ENCODE data around the gene ZNF385A.

ZNF385A gene

GRCh38 chr12:54349036-54349435, 35.5 kb downstream of the ZNF385A start:
- Histone ChIP-seq H3K79me2 (ENCODE audit: control insufficient read depth, insufficient read depth, low read length, poor library complexity) (no peaks in the 10 kb centered on the region), H2AK5ac (ENCODE audit: low read length) (no peak overlapping the region), H4K12ac (ENCODE audit: low read depth, low read length) (no peak overlapping the region), H2AFZ (ENCODE audit: insufficient read depth, low read length, poor library complexity) (no peak overlapping the region), H3K4me1 (ENCODE audit: control insufficient read depth in 1 of 2, insufficient read depth in 2 of 2, low read length in 2 of 2) (peaks cover 10 to 16% of the 10 kb centered on the region in 2 experiments), H2BK5ac (ENCODE audit: low read depth, low read length, poor library complexity) (no peak overlapping the region), H2BK120ac (ENCODE audit: insufficient read depth, low read length, poor library complexity) (no peak overlapping the region), H4K91ac (ENCODE audit: low read depth, low read length) (no peak overlapping the region), H3K9ac (ENCODE audit: low read length) (no peak overlapping the region), H3K4me3 (ENCODE audit: low read depth, low read length) (no peak overlapping the region), H3K79me1 (ENCODE audit: low read length) (no peaks in the 10 kb centered on the region), H3K14ac (ENCODE audit: low read length) (no peak overlapping the region), H3K36me3 (ENCODE audit: control insufficient read depth in 1 of 2, insufficient read depth in 2 of 2, low read length in 2 of 2) (peaks cover 18 to 44% of the 10 kb centered on the region in 2 experiments), H3K23ac (ENCODE audit: low read length) (no peak overlapping the region), H4K8ac (ENCODE audit: low read depth, low read length) (no peak overlapping the region), H3K4ac (ENCODE audit: low read depth, low read length) (no peak overlapping the region), H3K4me2 (ENCODE audit: low read length) (no peak overlapping the region), H3K27ac (ENCODE audit: low read depth, low read length) (no peak overlapping the region), H2BK12ac (ENCODE audit: low read length) (no peak overlapping the region), H3K18ac (ENCODE audit: low read length) (no peak overlapping the region), H3K9me3 (ENCODE audit: insufficient read depth, low read depth, low read length) (no peaks in the 10 kb centered on the region), H3K27me3 (ENCODE audit: insufficient read depth, low read length) (no peaks in the 10 kb centered on the region)
- WGBS (ENCODE audit: extremely low coverage, insufficient coverage, insufficient read length), result no CpG with 5 or more reads among the region's 4 CpGs
- DNase-seq, result no peak

DNA sequence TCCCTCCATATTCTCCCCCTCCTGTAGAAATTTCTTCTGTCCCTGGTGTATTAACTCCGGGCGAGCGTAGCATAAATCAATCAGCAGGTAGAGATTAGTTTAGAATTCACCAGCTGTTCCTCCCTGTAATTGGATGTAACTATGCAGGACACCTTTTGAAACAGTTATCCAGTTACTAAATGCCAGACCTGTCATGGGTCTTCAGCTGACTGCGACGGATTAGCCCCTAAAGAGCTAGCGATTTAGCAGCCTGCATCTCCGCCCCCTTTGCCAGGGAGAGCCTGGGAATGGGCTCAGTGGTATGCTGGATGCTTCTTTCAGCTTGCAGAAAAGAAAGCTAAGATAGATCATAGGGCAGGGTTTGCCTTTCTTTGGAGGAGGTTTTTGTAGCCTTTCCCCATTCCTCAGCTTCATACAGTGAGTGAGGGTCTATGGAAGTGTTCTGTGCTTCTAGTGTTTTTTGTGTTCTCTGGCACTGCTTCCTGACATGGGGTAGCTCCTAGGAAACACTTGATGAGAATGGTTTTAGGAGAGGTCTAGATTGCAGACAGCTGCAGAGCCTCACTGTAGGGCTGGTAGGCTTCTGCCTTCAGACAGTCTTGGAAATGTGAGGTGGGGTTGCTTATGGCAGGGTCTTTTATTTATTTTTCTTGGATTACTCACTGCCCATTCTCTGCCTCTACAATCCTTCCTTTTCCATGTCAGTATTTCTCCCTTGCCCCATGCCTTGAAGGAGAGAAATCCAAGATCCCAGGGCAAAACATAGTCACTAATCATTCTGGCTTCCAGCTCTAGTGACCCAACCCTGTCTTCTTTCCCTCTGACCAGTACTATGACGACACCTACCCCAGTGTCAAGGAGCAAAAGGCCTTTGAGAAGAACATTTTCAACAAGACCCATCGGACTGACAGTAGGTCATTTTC, 42.9 kb downstream of the ZNF385A start:
- H4K12ac ChIP-seq (ENCODE audit: low read depth, low read length), result no peak overlapping the region
- no peaks in the 10 kb centered on the region for H3K27me3 ChIP-seq (ENCODE audit: insufficient read depth, low read length)
- H3K79me2 ChIP-seq (ENCODE audit: control insufficient read depth, insufficient read depth, low read length, poor library complexity), result no peaks in the 10 kb centered on the region
- H3K4ac ChIP-seq (ENCODE audit: low read depth, low read length), result no peak overlapping the region
- no peak overlapping the region for H3K4me3 ChIP-seq (ENCODE audit: low read depth, low read length)
- H2AFZ ChIP-seq (ENCODE audit: insufficient read depth, low read length, poor library complexity), result no peak overlapping the region
- no peak overlapping the region for H2BK12ac ChIP-seq (ENCODE audit: low read length)
- WGBS (ENCODE audit: extremely low coverage, insufficient coverage, insufficient read length), result no CpG with 5 or more reads among the region's 9 CpGs
- DNase-seq, result no peak
- H3K9ac ChIP-seq (ENCODE audit: low read length), result no peak overlapping the region
- no peak overlapping the region for H4K8ac ChIP-seq (ENCODE audit: low read depth, low read length)
- H3K9me3 ChIP-seq (ENCODE audit: insufficient read depth, low read depth, low read length), result no peaks in the 10 kb centered on the region
- H4K91ac ChIP-seq (ENCODE audit: low read depth, low read length), result no peak overlapping the region
- H3K79me1 ChIP-seq (ENCODE audit: low read length), result no peaks in the 10 kb centered on the region
- H3K18ac ChIP-seq (ENCODE audit: low read length), result no peak overlapping the region
- no peak overlapping the region for H2BK120ac ChIP-seq (ENCODE audit: insufficient read depth, low read length, poor library complexity)
- H3K4me2 ChIP-seq (ENCODE audit: low read length), result no peak overlapping the region
- no peak overlapping the region for H3K23ac ChIP-seq (ENCODE audit: low read length)
- H3K27ac ChIP-seq (ENCODE audit: low read depth, low read length), result no peak overlapping the region
- no peak overlapping the region for H2BK5ac ChIP-seq (ENCODE audit: low read depth, low read length, poor library complexity)
- peaks cover 3 to 14% of the 10 kb centered on the region in 2 experiments for H3K4me1 ChIP-seq (ENCODE audit: control insufficient read depth in 1 of 2, insufficient read depth in 2 of 2, low read length in 2 of 2)
- H2AK5ac ChIP-seq (ENCODE audit: low read length), result no peak overlapping the region
- H3K36me3 ChIP-seq (ENCODE audit: control insufficient read depth in 1 of 2, insufficient read depth in 2 of 2, low read length in 2 of 2), result peaks cover 16 to 32% of the 10 kb centered on the region in 2 experiments
- H3K14ac ChIP-seq (ENCODE audit: low read length), result no peak overlapping the region

GRCh38 chr12:54340846-54341245, 43.7 kb downstream of the ZNF385A start:
- whole genome bisulfite sequencing (ENCODE audit: extremely low coverage, insufficient coverage, insufficient read length), result no CpG with 5 or more reads among the region's 7 CpGs
- H3K18ac ChIP-seq (ENCODE audit: low read length), result no peak overlapping the region
- H4K12ac ChIP-seq (ENCODE audit: low read depth, low read length), result no peak overlapping the region

GRCh38 chr12:54338698-54339296, 45.7 kb downstream of the ZNF385A start:
- H3K18ac ChIP-seq (ENCODE audit: low read length), result no peak overlapping the region
- no peak overlapping the region for H3K23ac ChIP-seq (ENCODE audit: low read length)
- H4K12ac ChIP-seq (ENCODE audit: low read depth, low read length), result no peak overlapping the region
- WGBS (ENCODE audit: extremely low coverage, insufficient coverage, insufficient read length), result no CpG with 5 or more reads among the region's 4 CpGs
- no peaks in the 10 kb centered on the region for H3K79me1 ChIP-seq (ENCODE audit: low read length)
- H3K4me1 ChIP-seq (ENCODE audit: control insufficient read depth in 1 of 2, insufficient read depth in 2 of 2, low read length in 2 of 2), result peaks cover 3 to 14% of the 10 kb centered on the region in 2 experiments
- H3K9me3 ChIP-seq (ENCODE audit: insufficient read depth, low read depth, low read length), result no peaks in the 10 kb centered on the region
- H3K36me3 ChIP-seq (ENCODE audit: control insufficient read depth in 1 of 2, insufficient read depth in 2 of 2, low read length in 2 of 2), result peaks cover 6 to 22% of the 10 kb centered on the region in 2 experiments
- no peak overlapping the region for H3K14ac ChIP-seq (ENCODE audit: low read length)
- H2BK5ac ChIP-seq (ENCODE audit: low read depth, low read length, poor library complexity), result no peak overlapping the region
- no peaks in the 10 kb centered on the region for H3K27me3 ChIP-seq (ENCODE audit: insufficient read depth, low read length)
- no peak overlapping the region for H2BK120ac ChIP-seq (ENCODE audit: insufficient read depth, low read length, poor library complexity)
- H4K8ac ChIP-seq (ENCODE audit: low read depth, low read length), result no peak overlapping the region
- H2AK5ac ChIP-seq (ENCODE audit: low read length), result no peak overlapping the region
- no peak overlapping the region for H4K91ac ChIP-seq (ENCODE audit: low read depth, low read length)
- H3K4me2 ChIP-seq (ENCODE audit: low read length), result no peak overlapping the region
- no peak overlapping the region for H2AFZ ChIP-seq (ENCODE audit: insufficient read depth, low read length, poor library complexity)
- H3K27ac ChIP-seq (ENCODE audit: low read depth, low read length), result no peak overlapping the region
- DNase-seq, result no peak
- no peak overlapping the region for H3K4ac ChIP-seq (ENCODE audit: low read depth, low read length)
- no peak overlapping the region for H3K9ac ChIP-seq (ENCODE audit: low read length)
- H3K4me3 ChIP-seq (ENCODE audit: low read depth, low read length), result no peak overlapping the region
- no peaks in the 10 kb centered on the region for H3K79me2 ChIP-seq (ENCODE audit: control insufficient read depth, insufficient read depth, low read length, poor library complexity)
- H2BK12ac ChIP-seq (ENCODE audit: low read length), result no peak overlapping the region

More at GRCh38 chr12:54340846-54341245, 43.7 kb downstream of the ZNF385A start:
- Histone ChIP-seq H2AK5ac (ENCODE audit: low read length) (no peak overlapping the region), H2BK5ac (ENCODE audit: low read depth, low read length, poor library complexity) (no peak overlapping the region), H3K36me3 (ENCODE audit: control insufficient read depth in 1 of 2, insufficient read depth in 2 of 2, low read length in 2 of 2) (peaks cover 12 to 27% of the 10 kb centered on the region in 2 experiments), H2BK120ac (ENCODE audit: insufficient read depth, low read length, poor library complexity) (no peak overlapping the region), H3K14ac (ENCODE audit: low read length) (no peak overlapping the region), H3K9ac (ENCODE audit: low read length) (no peak overlapping the region), H3K4me1 (ENCODE audit: control insufficient read depth in 1 of 2, insufficient read depth in 2 of 2, low read length in 2 of 2) (peaks cover 3 to 14% of the 10 kb centered on the region in 2 experiments), H4K8ac (ENCODE audit: low read depth, low read length) (no peak overlapping the region), H3K79me2 (ENCODE audit: control insufficient read depth, insufficient read depth, low read length, poor library complexity) (no peaks in the 10 kb centered on the region), H2AFZ (ENCODE audit: insufficient read depth, low read length, poor library complexity) (no peak overlapping the region), H3K4me3 (ENCODE audit: low read depth, low read length) (no peak overlapping the region), H3K9me3 (ENCODE audit: insufficient read depth, low read depth, low read length) (no peaks in the 10 kb centered on the region), H3K23ac (ENCODE audit: low read length) (no peak overlapping the region), H3K4ac (ENCODE audit: low read depth, low read length) (no peak overlapping the region), H3K27ac (ENCODE audit: low read depth, low read length) (no peak overlapping the region), H3K27me3 (ENCODE audit: insufficient read depth, low read length) (no peaks in the 10 kb centered on the region), H3K4me2 (ENCODE audit: low read length) (no peak overlapping the region), H4K91ac (ENCODE audit: low read depth, low read length) (no peak overlapping the region), H2BK12ac (ENCODE audit: low read length) (no peak overlapping the region), H3K79me1 (ENCODE audit: low read length) (no peaks in the 10 kb centered on the region)
- DNase-seq, result peak in 1 of 2 donors; percentile 33
